Measurements from ENCODE around the gene MAMDC4.
A peak's percentile ranks its signal among the peaks of the same experiment; 100 is the strongest.

MAMDC4 gene

DNA sequence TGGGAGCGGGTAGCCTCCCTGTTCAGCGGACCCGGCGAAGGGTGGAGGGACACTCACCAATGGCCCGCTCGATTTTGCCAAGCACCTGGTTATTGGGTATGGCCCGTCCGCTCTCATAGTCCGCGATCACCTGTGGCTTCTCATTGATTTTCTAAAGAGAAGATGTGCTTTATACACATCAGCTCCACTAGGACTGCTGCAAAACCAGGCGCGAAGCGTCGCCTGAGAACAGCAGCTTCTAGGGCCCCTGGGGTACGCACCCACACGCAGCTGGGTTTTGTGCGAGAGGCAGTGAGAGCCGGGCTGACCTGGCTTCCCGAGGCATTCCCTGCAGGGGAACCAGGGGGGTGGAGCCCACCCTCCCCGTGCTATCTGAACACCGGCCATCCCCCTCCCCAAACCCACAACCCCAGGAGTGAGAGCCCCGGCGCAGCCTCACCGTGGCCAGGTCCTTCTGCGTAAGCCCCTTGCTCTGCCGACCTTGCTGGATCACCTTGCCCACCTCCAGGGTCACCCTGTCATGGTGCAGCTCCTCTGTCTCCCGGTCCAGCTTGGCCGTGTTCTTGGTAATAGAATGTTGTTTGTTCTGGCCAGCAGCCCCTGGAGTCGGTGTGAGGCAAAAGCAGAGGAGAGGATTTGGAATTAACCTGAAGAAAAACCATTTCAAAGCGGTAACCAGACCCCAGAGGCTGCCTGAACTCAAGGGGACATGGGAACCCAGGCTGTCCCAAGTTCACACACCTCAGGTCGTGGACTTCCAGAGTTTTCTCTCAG lies 10.9 kb downstream of the MAMDC4 start:
- H3K9me3 ChIP-seq (ENCODE audit: low read length) = no peaks in the 10 kb centered on the region
- no peak overlapping the region for H2AFZ ChIP-seq (ENCODE audit: low read length)
- H3K9ac ChIP-seq (ENCODE audit: low read length) = no peak overlapping the region
- no peak overlapping the region for H3K4me3 ChIP-seq (ENCODE audit: low read depth, low read length, poor library complexity, severe bottlenecking)
- no peaks in the 10 kb centered on the region for H4K20me1 ChIP-seq (ENCODE audit: insufficient read depth, low read length)
- H3K79me2 ChIP-seq (ENCODE audit: insufficient read depth, low read length) = no peaks in the 10 kb centered on the region
- H3K4me1 ChIP-seq (ENCODE audit: insufficient read depth, low read length, severe bottlenecking) = peaks cover 15% of the 10 kb centered on the region
- TF ChIP-seq CTCF (IDR thresholded peaks at IDR 0.05; ENCODE audit: low read length) (no peak), EZH2 (IDR thresholded peaks at IDR 0.05; ENCODE audit: borderline replicate concordance, low read length) (no peak)
- no peak overlapping the region for H3K4me2 ChIP-seq (ENCODE audit: low read length)
- no peaks in the 10 kb centered on the region for H3K27me3 ChIP-seq (ENCODE audit: insufficient read depth, low read length)
- H3K27ac ChIP-seq (ENCODE audit: low read depth, low read length, poor library complexity, severe bottlenecking) = no peak overlapping the region
- peaks cover 40% of the 10 kb centered on the region for H3K36me3 ChIP-seq (ENCODE audit: insufficient read depth, low read length)
- no peaks in the 10 kb centered on the region for H3K9me2 ChIP-seq (ENCODE audit: low read depth, low read length)
- no peaks in the 10 kb centered on the region for H3F3A ChIP-seq (ENCODE audit: insufficient read depth, low read length)

DNA sequence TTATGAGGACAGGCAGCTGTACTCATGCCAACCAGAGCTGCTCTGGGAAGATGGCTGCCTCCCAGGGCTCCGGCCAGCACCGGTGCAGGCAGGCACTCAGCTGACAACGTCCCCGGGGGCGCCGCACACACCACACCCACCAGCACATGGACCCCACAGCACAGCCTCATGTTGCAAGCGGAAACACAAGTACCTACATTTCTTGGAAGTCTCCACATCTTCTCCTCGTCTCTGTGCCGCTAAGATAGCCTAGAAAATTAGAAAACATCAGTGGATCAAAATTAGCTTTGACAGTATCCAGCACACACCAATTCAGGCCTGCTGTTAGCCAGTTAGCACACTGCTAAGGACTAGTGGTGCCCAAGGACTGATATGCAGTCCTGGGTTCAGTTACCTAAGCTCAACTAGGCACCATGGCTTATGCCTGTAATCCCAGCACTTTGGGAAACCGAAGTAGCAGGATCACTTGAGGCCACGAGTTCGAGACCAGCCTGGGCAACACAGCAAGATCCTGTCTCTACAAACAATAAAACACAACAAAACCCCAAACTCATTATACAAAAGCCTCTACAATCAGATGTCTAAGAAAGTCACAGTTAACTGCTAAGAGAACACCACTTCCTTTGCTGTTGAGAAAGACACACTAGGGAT lies 11.6 kb downstream of the MAMDC4 start:
- Histone ChIP-seq H3K4me1 (ENCODE audit: insufficient read depth, low read length, severe bottlenecking) (peaks cover 15% of the 10 kb centered on the region), H3K9ac (ENCODE audit: low read length) (no peak overlapping the region), H4K20me1 (ENCODE audit: insufficient read depth, low read length) (no peaks in the 10 kb centered on the region), H2AFZ (ENCODE audit: low read length) (no peak overlapping the region), H3K4me2 (ENCODE audit: low read length) (no peak overlapping the region), H3K27ac (ENCODE audit: low read depth, low read length, poor library complexity, severe bottlenecking) (no peak overlapping the region), H3K27me3 (ENCODE audit: insufficient read depth, low read length) (no peaks in the 10 kb centered on the region), H3K9me2 (ENCODE audit: low read depth, low read length) (no peaks in the 10 kb centered on the region), H3F3A (ENCODE audit: insufficient read depth, low read length) (no peaks in the 10 kb centered on the region), H3K9me3 (ENCODE audit: low read length) (peaks cover 3% of the 10 kb centered on the region; the same call in 1 of the 2 replicates), H3K4me3 (ENCODE audit: low read depth, low read length, poor library complexity, severe bottlenecking) (no peak overlapping the region), H3K79me2 (ENCODE audit: insufficient read depth, low read length) (no peaks in the 10 kb centered on the region), H3K36me3 (ENCODE audit: insufficient read depth, low read length) (peaks cover 40% of the 10 kb centered on the region)
- TF ChIP-seq EZH2 (IDR thresholded peaks at IDR 0.05; ENCODE audit: borderline replicate concordance, low read length) (no peak), CTCF (IDR thresholded peaks at IDR 0.05; ENCODE audit: low read length) (no peak)

DNA sequence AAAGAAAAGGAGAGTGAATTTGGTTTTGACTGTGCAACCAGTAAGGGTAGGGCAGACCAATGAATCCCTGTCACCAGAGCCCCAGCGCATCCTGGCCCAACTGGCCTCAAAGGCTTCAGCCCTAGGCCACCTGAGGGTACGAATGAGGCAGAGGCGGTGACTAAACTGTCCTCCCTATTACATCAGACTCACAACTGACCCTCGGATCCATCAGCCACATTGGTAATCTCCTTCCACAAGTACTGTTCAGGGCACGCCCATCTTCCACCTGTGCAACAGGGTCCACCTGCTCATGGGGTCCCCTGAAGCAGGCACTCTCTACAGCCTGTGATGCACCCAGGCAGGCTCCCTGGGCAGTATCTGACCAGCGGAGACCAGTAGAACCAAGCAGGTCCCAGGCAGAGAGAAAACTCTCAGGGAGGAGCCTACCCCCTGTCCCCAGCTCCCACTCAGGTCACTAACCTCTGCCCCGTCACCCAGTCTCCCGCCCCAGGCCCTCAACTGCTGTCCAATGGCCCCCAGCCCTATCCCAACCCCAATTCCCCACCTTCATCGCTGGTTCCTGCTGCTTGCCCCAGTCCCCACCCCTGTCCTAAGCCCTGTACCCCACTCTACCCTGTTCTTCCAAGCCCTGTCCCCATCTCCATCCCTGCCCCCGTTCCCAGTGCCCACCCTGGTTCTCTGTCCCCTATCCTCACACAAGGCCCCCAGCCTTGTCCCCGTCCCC lies 13.1 kb downstream of the MAMDC4 start:
- H2AFZ ChIP-seq (ENCODE audit: low read length) = no peak overlapping the region
- TF ChIP-seq CTCF (IDR thresholded peaks at IDR 0.05; ENCODE audit: low read length) (no peak), EZH2 (IDR thresholded peaks at IDR 0.05; ENCODE audit: borderline replicate concordance, low read length) (no peak)
- peak overlapping the region; percentile 71 for H3K4me2 ChIP-seq (ENCODE audit: low read length)
- H3F3A ChIP-seq (ENCODE audit: insufficient read depth, low read length) = no peaks in the 10 kb centered on the region
- peaks cover 5% of the 10 kb centered on the region; the same call in 1 of the 2 replicates for H3K9me3 ChIP-seq (ENCODE audit: low read length)
- no peaks in the 10 kb centered on the region for H3K9me2 ChIP-seq (ENCODE audit: low read depth, low read length)
- no peaks in the 10 kb centered on the region for H4K20me1 ChIP-seq (ENCODE audit: insufficient read depth, low read length)
- H3K27ac ChIP-seq (ENCODE audit: low read depth, low read length, poor library complexity, severe bottlenecking) = no peak overlapping the region
- H3K27me3 ChIP-seq (ENCODE audit: insufficient read depth, low read length) = no peaks in the 10 kb centered on the region
- peak overlapping the region; percentile 86 for H3K4me3 ChIP-seq (ENCODE audit: low read depth, low read length, poor library complexity, severe bottlenecking)
- peaks cover 15% of the 10 kb centered on the region for H3K4me1 ChIP-seq (ENCODE audit: insufficient read depth, low read length, severe bottlenecking)
- H3K79me2 ChIP-seq (ENCODE audit: insufficient read depth, low read length) = no peaks in the 10 kb centered on the region
- H3K9ac ChIP-seq (ENCODE audit: low read length) = peak overlapping the region; percentile 92
- H3K36me3 ChIP-seq (ENCODE audit: insufficient read depth, low read length) = peaks cover 40% of the 10 kb centered on the region

Data from OCI-LY1 (cell line).